PC-9 (cell line): ENCODE measurements around the gene TDRD1.

Experiments used
- CTCF ChIP-seq: fragments of 200-600 bp; sonication (generic); conservative IDR thresholded peaks from 2 replicates; pipeline ENCODE4 v1.6.1; 2017; ENCODE audit warnings: mixed run types, antibody characterized with exemption, mild to moderate bottlenecking, moderate library complexity
- EZH2 ChIP-seq: fragments of 200-600 bp; sonication (generic); IDR thresholded peaks from 2 replicates; pipeline ENCODE4 v1.8.0; 2017; ENCODE audit warnings: antibody characterized with exemption, low read depth

- TF ChIP-seq CTCF (no peak), EZH2 (no peak)
Measured at GRCh38 chr10:114195079-114195478, 15.9 kb downstream of the TDRD1 start.
